Body of pancreas (tissue), 4 donors: ENCODE results near the gene RNF187. TPM values are rescaled to one million over a fixed set of nuclear protein-coding genes. Genes with fewer than 3 reads are reported as not detected.

ENCODE experiments used
- ATAC-seq: fragments of 150-250 bp; one replicate; pipeline ENCODE4 v1.9.1; 2016
- DNase-seq, 4 donors: peaks; one replicate each; pipeline ENCODE4 v3.0.0-alpha.2; 2019
- H3K27ac ChIP-seq, 4 donors: fragments of 200-600 bp; sonication (generic); 1 replicate in 3 of 4; 2 replicates in 1 of 4; pipeline versions ENCODE4 v1.5.1 to v1.6.1; 2016 to 2019; ENCODE audit warnings: mild to moderate bottlenecking in 1 of 4, mixed read lengths in 1 of 4, moderate library complexity in 1 of 4
- H3K27me3 ChIP-seq, 2 donors: fragments of 200-600 bp; sonication (generic); one replicate each; pipeline ENCODE4 v1.6.0; 2016; ENCODE audit warnings: mild to moderate bottlenecking in 1 of 2
- H3K36me3 ChIP-seq, 2 donors: fragments of 200-600 bp; sonication (generic); replicated peaks in 1 of 2; 2 replicates each; pipeline ENCODE4 v1.5.1; 2016; ENCODE audit warnings: low read depth in 2 of 2; ENCODE audit not compliant: insufficient read depth in 1 of 2
- H3K4me1 ChIP-seq: fragments of 200-600 bp; sonication (generic); one replicate; pipeline ENCODE4 v1.6.0; 2016
- H3K4me3 ChIP-seq, 2 donors: fragments of 200-600 bp; sonication (generic); 1 replicate in 1 of 2; 2 replicates in 1 of 2; pipeline ENCODE4 v1.5.1; 2016 to 2019
- H3K9me3 ChIP-seq, 3 donors: fragments of 200-600 bp; sonication (generic); 1 replicate in 2 of 3; 2 replicates in 1 of 3; pipeline ENCODE4 v1.5.1; 2016
- POLR2A ChIP-seq, 3 donors: fragments of 450-650 bp; IDR thresholded peaks; one replicate each; pipeline ENCODE4 v1.6.1; 2016; ENCODE audit warnings: antibody characterized with exemption in 3 of 3, mild to moderate bottlenecking in 2 of 3
- WGBS, 2 donors: methylation state at CpG; one replicate each; pipeline ENCODE4 v1.1.5; 2017; 5-methylcytosine and 5-hydroxymethylcytosine counted together
- intact Hi-C: fragments of 100-400 bp; cut with DNase I; formaldehyde crosslinking; loops from one replicate; pipeline ENCODE4 v1.15.1; 2023
- total RNA-seq, 2 donors: library from RNA; depleted of rRNA; stranded (reverse); fragments of >200 nt; gene quantifications; one replicate each; pipeline ENCODE4 v1.1.0, GENCODE V29; 2016
- TF ChIP-seq, protein P1 (sequence below), 7 experiments: fragments of 450-650 bp in 4 of 7; fragments of 200-600 bp in 3 of 7; sonication (generic) in 3 of 7; IDR thresholded peaks; one replicate each; pipeline ENCODE4 v1.5.1; 2016 to 2019; ENCODE audit warnings: antibody characterized with exemption in 7 of 7

Gene RNF187
- total RNA-seq, result 10 to 100 TPM; 20.0 to 35.9 TPM

DNA sequence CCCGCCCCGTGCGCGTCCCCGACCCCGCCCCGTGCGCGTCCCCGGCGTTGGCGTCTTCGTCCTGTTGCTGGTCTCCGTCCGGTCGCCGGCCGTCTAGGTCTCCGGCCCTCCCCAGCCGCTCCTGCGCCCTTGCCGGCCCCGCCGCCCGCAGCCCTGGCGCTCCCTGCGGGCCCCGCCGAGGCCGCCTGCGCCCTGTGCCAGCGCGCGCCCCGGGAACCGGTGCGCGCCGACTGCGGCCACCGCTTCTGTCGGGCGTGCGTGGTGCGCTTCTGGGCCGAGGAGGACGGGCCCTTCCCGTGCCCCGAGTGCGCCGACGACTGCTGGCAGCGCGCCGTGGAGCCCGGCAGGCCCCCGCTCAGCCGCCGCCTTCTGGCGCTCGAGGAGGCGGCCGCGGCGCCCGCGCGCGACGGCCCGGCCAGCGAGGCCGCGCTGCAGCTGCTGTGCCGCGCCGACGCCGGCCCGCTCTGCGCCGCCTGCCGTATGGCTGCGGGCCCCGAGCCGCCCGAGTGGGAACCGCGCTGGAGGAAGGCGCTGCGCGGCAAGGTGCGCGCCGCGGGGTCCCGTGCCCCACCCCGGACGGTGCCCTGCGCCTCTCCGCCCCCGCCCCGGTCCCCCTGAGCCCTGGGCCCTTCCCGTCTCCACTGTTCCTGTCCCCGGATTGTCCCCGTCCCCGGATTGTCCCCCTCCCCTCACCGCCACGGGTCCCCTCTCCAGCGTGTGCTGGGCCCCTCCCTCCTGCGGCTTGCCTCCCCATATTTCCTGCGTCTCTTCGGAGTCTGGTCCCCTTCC lies at the start of gene RNF187:
RNF187 (plus strand) TSS at position 47 of the 789 bp plus-strand sequence.
- 0 to 1% methylated on average over 10 to 68 of the region's 113 CpGs for WGBS, 2 donors
- peaks cover 41% of the 10 kb centered on the region for H3K4me1 ChIP-seq
- H3K9me3 ChIP-seq, result no peaks in the 10 kb centered on the region
- no peaks in the 10 kb centered on the region for H3K36me3 ChIP-seq
- intact Hi-C loops, result no loop called here
- DNase-seq (peak; percentile 87 to 90 (median 88)), ATAC-seq (peak; percentile 93)
- TF ChIP-seq, protein P1, sequence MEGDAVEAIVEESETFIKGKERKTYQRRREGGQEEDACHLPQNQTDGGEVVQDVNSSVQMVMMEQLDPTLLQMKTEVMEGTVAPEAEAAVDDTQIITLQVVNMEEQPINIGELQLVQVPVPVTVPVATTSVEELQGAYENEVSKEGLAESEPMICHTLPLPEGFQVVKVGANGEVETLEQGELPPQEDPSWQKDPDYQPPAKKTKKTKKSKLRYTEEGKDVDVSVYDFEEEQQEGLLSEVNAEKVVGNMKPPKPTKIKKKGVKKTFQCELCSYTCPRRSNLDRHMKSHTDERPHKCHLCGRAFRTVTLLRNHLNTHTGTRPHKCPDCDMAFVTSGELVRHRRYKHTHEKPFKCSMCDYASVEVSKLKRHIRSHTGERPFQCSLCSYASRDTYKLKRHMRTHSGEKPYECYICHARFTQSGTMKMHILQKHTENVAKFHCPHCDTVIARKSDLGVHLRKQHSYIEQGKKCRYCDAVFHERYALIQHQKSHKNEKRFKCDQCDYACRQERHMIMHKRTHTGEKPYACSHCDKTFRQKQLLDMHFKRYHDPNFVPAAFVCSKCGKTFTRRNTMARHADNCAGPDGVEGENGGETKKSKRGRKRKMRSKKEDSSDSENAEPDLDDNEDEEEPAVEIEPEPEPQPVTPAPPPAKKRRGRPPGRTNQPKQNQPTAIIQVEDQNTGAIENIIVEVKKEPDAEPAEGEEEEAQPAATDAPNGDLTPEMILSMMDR (IDR thresholded peaks at IDR 0.05), result peak in 2 of 7 experiments; percentile 13 to 15
- TF ChIP-seq POLR2A (IDR thresholded peaks at IDR 0.05), result no peak
- peak within 1 kb of the TSS; percentile 70 to 97 for H3K4me3 ChIP-seq
- no peaks in the 10 kb centered on the region for H3K27me3 ChIP-seq
- H3K27ac ChIP-seq, result peak within 1 kb of the TSS; percentile 96 to 100 (median 100)

DNA sequence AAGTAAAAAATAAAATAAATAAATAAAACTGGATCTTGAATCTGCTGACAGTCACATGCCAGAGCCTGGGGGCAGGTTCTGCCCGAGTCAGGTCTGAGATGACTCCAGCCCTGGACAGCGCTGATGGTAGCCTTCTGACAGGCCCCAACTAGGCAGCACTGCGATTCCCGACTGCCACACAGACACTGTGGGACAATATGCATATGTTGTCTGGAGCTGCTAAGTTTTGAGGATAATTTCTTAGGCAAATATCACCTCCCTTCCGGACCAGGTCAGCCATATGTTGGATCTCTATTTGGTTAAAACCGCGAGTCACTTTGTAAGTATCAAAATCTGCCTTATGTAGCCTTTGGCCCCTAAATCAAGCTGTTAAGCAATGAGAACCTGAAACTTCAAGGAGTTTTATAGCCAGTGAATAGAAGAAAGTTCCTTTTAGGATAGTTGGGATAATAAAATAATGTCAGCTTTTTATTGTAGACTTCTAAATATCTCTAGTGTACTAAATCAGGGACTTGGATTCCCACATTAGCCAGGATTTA lies 49.7 kb upstream of the RNF187 start:
- no peaks in the 10 kb centered on the region for H3K9me3 ChIP-seq
- no peaks in the 10 kb centered on the region for H3K27me3 ChIP-seq
- 73 to 81% methylated on average over 7 of the region's 7 CpGs for WGBS, 2 donors
- no peaks in the 10 kb centered on the region for H3K4me1 ChIP-seq
- H3K27ac ChIP-seq, result no peak overlapping the region
- H3K36me3 ChIP-seq, result no peaks in the 10 kb centered on the region
- no peak for DNase-seq
- H3K4me3 ChIP-seq, result no peak overlapping the region
- TF ChIP-seq, protein P1 (IDR thresholded peaks at IDR 0.05), result no peak
- TF ChIP-seq POLR2A (IDR thresholded peaks at IDR 0.05), result no peak
- ATAC-seq, result no peak
- intact Hi-C loops, result no loop called here

DNA sequence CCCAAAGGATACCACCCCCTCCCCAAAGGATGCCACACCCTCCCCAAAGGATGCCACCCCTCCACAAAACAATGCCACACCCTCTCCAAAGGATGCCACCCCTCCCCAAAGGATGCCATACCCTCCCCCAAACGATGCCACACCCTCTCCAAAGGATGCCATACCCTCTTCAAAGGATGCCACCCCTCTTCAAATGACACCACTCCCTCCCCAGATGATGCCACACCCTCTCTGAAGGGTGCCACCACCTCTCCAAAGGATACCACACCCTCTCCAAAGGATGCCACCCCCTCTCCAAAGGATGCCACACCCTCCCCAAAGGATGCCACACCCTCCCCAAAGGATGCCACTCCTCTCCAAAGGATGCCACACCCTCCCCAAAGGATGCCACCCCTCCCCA lies 48.9 kb upstream of the RNF187 start:
- Histone ChIP-seq H3K36me3 (no peaks in the 10 kb centered on the region), H3K27ac (no peak overlapping the region), H3K4me3 (no peak overlapping the region), H3K27me3 (no peaks in the 10 kb centered on the region), H3K9me3 (no peaks in the 10 kb centered on the region), H3K4me1 (no peaks in the 10 kb centered on the region)
- intact Hi-C loops, result no loop called here
- TF ChIP-seq, protein P1 (IDR thresholded peaks at IDR 0.05), result no peak
- TF ChIP-seq POLR2A (IDR thresholded peaks at IDR 0.05), result no peak
- ATAC-seq (no peak), DNase-seq (no peak)
- WGBS, 2 donors, result 18 to 39% methylated on average over 1 of the region's 1 CpG

DNA sequence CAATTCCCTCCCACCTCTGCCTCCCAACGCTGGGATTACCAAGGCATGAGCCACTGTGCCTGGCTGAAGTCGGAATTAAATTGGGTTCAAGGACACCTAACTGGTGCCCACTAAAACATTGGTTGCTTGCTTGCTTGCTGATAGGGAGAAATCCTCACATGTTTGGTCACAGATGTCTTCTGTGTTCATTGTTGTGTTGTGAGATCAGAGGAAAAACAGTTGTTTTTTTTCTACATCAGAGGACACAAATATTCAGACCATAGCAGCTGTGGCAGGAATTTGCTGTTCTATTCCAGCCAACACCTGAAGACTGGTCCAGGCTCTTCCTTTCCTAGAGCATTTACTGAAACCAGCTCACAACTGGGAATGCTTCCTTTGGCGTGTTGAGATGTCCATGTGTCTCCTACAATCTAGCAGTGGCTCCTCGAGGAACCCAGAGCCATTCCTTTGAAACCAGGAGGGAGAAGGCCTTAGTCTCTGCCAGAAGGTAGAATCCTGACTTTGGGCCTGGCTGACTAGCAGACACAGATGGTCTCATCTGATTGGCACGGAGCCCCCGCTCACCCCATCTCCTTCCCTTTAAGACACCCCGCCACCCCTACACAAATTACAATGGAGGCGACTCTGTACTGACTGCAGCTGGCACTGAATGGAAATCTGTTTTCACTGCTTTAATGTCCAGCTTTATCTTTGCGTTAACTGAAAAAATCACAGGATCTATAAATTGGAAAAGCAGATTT lies 46.3 kb upstream of the RNF187 start:
- no peak for TF ChIP-seq POLR2A (IDR thresholded peaks at IDR 0.05)
- TF ChIP-seq, protein P1 (IDR thresholded peaks at IDR 0.05), result no peak
- WGBS, 2 donors, result 85 to 87% methylated on average over 9 of the region's 9 CpGs
- no peak for DNase-seq
- intact Hi-C loops, result no loop called here
- no peak for ATAC-seq
- Histone ChIP-seq H3K27me3 (peaks cover 1 to 10% of the 10 kb centered on the region in 2 donors), H3K9me3 (no peaks in the 10 kb centered on the region), H3K36me3 (no peaks in the 10 kb centered on the region), H3K4me3 (no peak overlapping the region), H3K27ac (no peak overlapping the region), H3K4me1 (peaks cover 6% of the 10 kb centered on the region)
